ENCODE data around the gene PLA2G2C.

- TF ChIP-seq CTCF (IDR thresholded peaks at IDR 0.05) (no peak), POLR2A (IDR thresholded peaks at IDR 0.05) (no peak), EP300 (IDR thresholded peaks at IDR 0.05) (no peak)
Observed at GRCh38 chr1:20200966-20201365, 14.6 kb upstream of the PLA2G2C start.
